HG02840 (cell line): ENCODE data around the gene NDUFB3.

Experiments used
- ATAC-seq: cut with Tn5 transposase; IDR thresholded peaks from one replicate; pipeline ENCODE4 v1.9.1; 2021; ENCODE audit warnings: mild to moderate bottlenecking, moderate library complexity, moderate number of reproducible peaks; ENCODE audit not compliant: unreplicated experiment, low FRiP score

Gene NDUFB3

GRCh38 chr2:201127152-201127511, 55.3 kb downstream of the NDUFB3 start:
- ATAC-seq, result no peak

- no peak for ATAC-seq
Observed at GRCh38 chr2:201127570-201127969, 55.8 kb downstream of the NDUFB3 start.

GRCh38 chr2:201128033-201128432, 56.2 kb downstream of the NDUFB3 start:
- ATAC-seq, result no peak

GRCh38 chr2:201128933-201129505, 57.2 kb downstream of the NDUFB3 start:
- ATAC-seq, result no peak

- ATAC-seq, result no peak
Observed at GRCh38 chr2:201130524-201131186, 58.9 kb downstream of the NDUFB3 start.

DNA sequence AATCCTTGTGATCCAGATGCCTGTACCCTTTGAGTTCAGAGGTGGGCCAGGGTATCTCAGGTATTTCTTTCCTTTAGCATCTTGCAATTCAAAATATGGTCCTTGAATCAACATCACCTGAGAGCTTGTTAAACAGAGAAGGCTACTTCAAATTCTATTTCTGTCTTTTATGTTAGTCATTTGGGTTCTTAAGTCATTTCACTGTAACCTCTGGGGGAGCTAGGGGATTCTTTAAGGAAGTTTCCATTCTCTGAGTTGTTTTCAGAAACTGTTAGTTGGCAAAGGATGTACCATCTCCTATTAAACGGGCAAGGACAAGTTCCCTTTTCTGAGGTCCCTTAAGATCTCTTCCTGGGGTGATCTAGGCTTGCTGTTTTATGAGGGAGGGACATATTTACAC, 60.7 kb downstream of the NDUFB3 start:
- ATAC-seq, result no peak
